ENCODE measurements around the gene MAPK6.
"Not testable (repeated sequence)": the region's sequence is repeated elsewhere in the genome, so short reads cannot be mapped to it uniquely, and the experiment has no call there.

MAPK6 gene

GRCh38 chr15:52018693-52019393, at the start of gene MAPK6:
Gene MAPK6, plus strand, starts transcription at chr15:52019219. Its CDS starts 27,242 bp downstream, at chr15:52046461.
- DNase-seq (ENCODE audit: low spot score), result peak; percentile 99

GRCh38 chr15:51969728-51970127, 49.3 kb upstream of the MAPK6 start:
- no peak for DNase-seq (ENCODE audit: low spot score)

- DNase-seq (ENCODE audit: low spot score), result no peak
Measured at GRCh38 chr15:51970132-51970817, 48.7 kb upstream of the MAPK6 start.

- no peak for DNase-seq (ENCODE audit: low spot score)
Measured at GRCh38 chr15:51971032-51971374, 48.0 kb upstream of the MAPK6 start.

GRCh38 chr15:51971375-51972133, 47.5 kb upstream of the MAPK6 start, which contains the start of gene LEO1:
Gene LEO1, minus strand, starts transcription at chr15:51971778. Its CDS starts 33 bp downstream, at chr15:51971745.
- peak; percentile 96 for DNase-seq (ENCODE audit: low spot score)

- no peak for DNase-seq (ENCODE audit: low spot score)
Measured at GRCh38 chr15:51973220-51973619, 45.8 kb upstream of the MAPK6 start.

GRCh38 chr15:51973775-51974174, 45.2 kb upstream of the MAPK6 start:
- DNase-seq (ENCODE audit: low spot score), result no peak

GRCh38 chr15:51982013-51982769, 36.8 kb upstream of the MAPK6 start:
- DNase-seq (ENCODE audit: low spot score), result peak; percentile 71

- no peak for DNase-seq (ENCODE audit: low spot score)
Measured at GRCh38 chr15:51982770-51983103, 36.3 kb upstream of the MAPK6 start.

GRCh38 chr15:51991141-51991540, 27.9 kb upstream of the MAPK6 start:
- DNase-seq (ENCODE audit: low spot score), result no peak

- DNase-seq (ENCODE audit: low spot score), result no peak
Measured at GRCh38 chr15:51992953-51993352, 26.1 kb upstream of the MAPK6 start.

GRCh38 chr15:52002351-52002750, 16.7 kb upstream of the MAPK6 start:
- DNase-seq (ENCODE audit: low spot score), result no peak

- not testable (repeated sequence) for DNase-seq (ENCODE audit: low spot score)
Measured at GRCh38 chr15:52003089-52003488, 15.9 kb upstream of the MAPK6 start.

- DNase-seq (ENCODE audit: low spot score), result no peak
Measured at GRCh38 chr15:52003710-52004109, 15.3 kb upstream of the MAPK6 start.

- DNase-seq (ENCODE audit: low spot score), result no peak
Measured at GRCh38 chr15:52004806-52005205, 14.2 kb upstream of the MAPK6 start.

- DNase-seq (ENCODE audit: low spot score), result peak; percentile 27
Measured at GRCh38 chr15:52005748-52006701, 13.0 kb upstream of the MAPK6 start.

- no peak for DNase-seq (ENCODE audit: low spot score)
Measured at GRCh38 chr15:52006702-52007340, 12.2 kb upstream of the MAPK6 start.

- no peak for DNase-seq (ENCODE audit: low spot score)
Measured at GRCh38 chr15:52008359-52008697, 10.7 kb upstream of the MAPK6 start.

GRCh38 chr15:52008698-52009434, 10.2 kb upstream of the MAPK6 start:
- DNase-seq (ENCODE audit: low spot score), result no peak
